ENCODE results near the gene ITGAD.
A peak's percentile ranks its signal among the peaks of the same experiment; 100 is the strongest.
"Not testable (repeated sequence)": the region's sequence is repeated elsewhere in the genome, so short reads cannot be mapped to it uniquely, and the experiment has no call there.

Gene ITGAD

GRCh38 chr16:31400191-31400590 is 7.1 kb downstream of the ITGAD start:
- DNase-seq (ENCODE audit: extremely low spot score, insufficient read length, low read depth) = no peak
- no peak for FAIRE-seq

DNA sequence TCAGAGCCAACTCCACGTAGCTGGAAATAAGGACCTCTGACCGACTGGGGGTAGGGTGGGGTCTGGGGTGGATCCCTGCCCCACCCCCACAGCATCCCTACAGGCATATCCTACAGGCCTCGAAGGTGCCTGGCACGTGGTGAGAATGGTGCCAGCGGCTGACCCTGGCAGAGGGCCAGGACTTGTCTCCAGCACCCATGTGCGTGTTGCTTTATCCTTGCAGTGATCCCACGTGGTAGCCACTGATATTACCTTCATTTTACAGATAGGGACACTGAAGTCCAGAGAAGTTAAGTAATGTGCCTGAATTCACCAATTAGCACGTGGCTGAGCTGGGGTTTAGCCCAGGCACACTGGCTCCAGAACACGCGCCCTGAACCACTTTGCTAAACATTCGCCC is 8.3 kb downstream of the ITGAD start:
- FAIRE-seq (no peak), DNase-seq (ENCODE audit: extremely low spot score, insufficient read length, low read depth) (no peak)

DNA sequence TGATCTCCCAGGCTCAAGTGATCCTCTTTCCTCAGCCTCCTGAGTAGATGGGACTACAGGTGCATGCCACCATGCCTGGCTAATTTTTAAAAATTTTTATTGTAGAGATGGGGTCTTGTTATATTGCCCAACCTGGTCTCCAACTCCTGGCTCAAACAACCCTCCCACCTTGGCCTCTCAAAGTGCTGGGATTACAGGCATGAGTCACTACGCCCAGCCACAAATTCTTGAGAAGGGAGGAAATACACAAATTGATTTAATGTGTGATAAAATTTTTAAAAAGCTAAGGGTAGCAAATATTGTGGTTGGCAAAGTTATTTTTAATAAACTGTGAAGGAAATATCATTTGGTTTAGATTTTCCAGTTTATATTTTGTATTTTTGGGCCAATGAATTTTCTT is 9.6 kb downstream of the ITGAD start:
- DNase-seq (ENCODE audit: extremely low spot score, insufficient read length, low read depth) (no peak), FAIRE-seq (no peak)

DNA sequence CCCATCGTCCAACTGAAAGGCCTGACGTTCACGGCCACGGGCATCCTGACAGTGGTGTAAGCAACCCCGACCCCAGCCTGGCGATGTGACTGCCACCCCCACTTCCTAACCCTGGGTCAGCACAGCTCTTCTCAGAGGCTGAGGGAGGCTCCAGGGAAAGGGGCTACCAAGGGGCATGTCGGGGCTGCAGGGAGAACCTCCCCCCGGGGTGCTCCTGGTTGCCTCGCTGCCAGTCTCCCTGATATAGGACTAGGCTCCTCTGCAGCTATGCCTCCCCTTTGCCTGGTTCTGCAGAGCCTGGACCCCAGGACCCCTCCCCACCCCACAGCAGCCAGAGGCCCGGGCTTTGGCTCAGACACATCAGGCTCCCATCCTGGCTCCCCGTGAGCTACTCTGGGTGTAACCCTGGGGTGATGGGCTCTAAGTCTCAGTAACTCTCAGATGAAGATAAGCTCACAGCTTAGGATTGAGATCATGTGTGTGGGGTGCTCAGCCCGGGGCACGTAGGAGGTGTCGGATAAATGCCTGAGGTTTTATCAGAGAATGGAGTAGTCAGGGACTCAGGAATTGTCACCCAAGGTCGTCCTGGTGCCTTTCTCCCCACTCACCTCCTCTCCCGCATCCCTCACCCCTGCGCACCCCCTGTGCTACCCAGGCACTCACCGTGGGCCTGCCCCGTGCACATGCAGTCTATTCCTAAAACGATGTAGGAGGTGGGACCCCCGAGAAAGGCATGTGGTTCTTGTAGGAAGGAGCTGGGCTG is 10.6 kb downstream of the ITGAD start:
- no peak for FAIRE-seq
- DNase-seq (ENCODE audit: extremely low spot score, insufficient read length, low read depth) = no peak

DNA sequence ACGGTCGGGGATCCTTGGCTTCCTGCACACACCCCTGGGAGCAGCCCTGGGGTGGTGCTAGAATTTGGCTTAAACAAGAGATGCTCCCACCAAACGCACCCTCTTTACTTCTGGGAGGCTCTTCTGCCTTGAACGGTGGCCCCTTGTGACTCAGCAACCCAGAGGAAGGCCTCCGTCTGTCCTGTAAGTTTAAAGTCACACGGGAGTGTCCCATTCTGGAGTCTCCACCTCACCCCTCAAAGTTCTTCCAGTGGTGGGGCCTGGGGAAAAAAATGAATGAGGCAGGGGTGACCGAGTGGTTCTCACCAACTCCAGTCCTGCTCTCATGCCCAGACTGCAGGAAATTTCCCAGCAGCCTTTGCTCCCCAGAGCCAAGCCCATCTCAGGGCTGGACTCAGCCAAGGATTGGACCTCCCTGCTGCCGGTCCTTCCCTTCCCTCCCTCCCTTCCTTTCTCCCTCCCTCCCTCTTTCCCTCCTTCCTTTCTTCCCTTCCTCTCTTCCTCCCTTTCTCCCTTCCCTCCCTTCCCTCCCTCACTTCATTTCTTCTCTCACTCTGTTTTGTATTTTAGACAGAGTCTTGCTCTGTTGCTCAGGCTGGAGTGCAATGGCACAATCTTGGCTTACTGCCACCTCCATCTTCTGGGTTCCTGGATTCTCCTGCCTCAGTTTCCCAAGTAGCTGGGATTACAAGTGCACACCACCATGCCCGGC is 11.4 kb downstream of the ITGAD start:
- DNase-seq (ENCODE audit: extremely low spot score, insufficient read length, low read depth) (no peak), FAIRE-seq (no peak)

- no peak for FAIRE-seq
- DNase-seq (ENCODE audit: extremely low spot score, insufficient read length, low read depth) = no peak
Measured at GRCh38 chr16:31407406-31407805, 14.3 kb downstream of the ITGAD start.

DNA sequence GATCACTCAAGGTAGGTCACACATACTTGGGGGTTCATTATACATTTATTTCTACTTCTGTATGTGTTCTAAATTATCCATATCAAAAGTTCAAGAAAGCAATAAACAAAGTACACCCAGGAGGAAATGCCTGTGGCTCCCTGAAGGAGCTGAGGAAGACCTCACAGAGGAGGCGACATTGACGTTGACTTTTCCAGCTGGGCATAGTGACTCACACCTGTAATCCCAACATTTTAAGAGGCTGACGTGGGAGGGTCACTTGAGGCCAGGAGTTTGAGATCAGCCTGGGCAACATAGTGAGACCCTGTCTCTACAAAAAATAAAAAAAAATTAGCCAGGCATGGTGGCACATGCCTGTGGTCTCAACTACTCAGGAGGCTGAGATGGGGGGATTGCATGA is 16.3 kb downstream of the ITGAD start:
- FAIRE-seq = no peak
- no peak for DNase-seq (ENCODE audit: extremely low spot score, insufficient read length, low read depth)

GRCh38 chr16:31410082-31410481 is 16.9 kb downstream of the ITGAD start:
- FAIRE-seq = no peak
- DNase-seq (ENCODE audit: extremely low spot score, insufficient read length, low read depth) = no peak

GRCh38 chr16:31411024-31411844 is 18.1 kb downstream of the ITGAD start:
- DNase-seq (ENCODE audit: extremely low spot score, insufficient read length, low read depth) (no peak), FAIRE-seq (no peak)

- FAIRE-seq (no peak), DNase-seq (ENCODE audit: extremely low spot score, insufficient read length, low read depth) (no peak)
Measured at GRCh38 chr16:31412750-31413149, 19.6 kb downstream of the ITGAD start.

DNA sequence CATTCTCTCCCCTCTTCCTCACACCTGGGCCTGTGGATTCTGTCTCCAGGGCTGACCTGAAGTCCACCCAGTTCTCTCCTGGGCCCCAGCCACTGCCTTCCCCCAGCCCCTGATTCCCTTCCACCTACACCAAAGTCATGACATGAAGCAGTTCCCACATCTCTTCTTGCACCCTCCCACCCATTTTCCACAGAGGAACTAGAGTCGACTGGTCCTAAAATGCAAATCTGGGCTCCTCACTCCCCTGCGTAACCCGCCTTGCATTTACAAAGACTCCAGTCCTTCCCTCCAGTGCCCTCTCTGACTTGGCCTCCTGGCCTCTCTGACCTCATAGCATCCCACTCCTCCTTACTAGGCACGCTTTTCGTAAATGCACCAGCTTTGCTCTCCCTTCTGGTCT is 20.2 kb downstream of the ITGAD start:
- DNase-seq (ENCODE audit: extremely low spot score, insufficient read length, low read depth) (no peak), FAIRE-seq (no peak)

GRCh38 chr16:31413943-31414342 is 20.8 kb downstream of the ITGAD start:
- FAIRE-seq (no peak), DNase-seq (ENCODE audit: extremely low spot score, insufficient read length, low read depth) (no peak)

DNA sequence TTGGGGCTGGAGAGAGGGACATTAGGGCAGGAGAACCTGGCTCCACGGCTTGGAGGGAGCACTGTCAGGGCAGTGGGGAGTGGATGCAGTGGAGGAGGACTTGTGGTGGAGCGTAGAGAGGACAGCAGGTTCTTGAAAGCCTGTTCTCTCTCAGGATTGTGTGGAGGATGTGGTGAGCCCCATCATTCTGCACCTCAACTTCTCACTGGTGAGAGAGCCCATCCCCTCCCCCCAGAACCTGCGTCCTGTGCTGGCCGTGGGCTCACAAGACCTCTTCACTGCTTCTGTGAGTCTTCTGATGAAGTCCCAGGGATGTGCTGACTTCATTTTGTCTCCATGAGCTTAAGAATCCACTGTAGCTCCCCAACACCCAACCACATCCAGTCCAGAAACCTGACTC is 21.6 kb downstream of the ITGAD start:
- no peak for DNase-seq (ENCODE audit: extremely low spot score, insufficient read length, low read depth)
- no peak for FAIRE-seq

DNA sequence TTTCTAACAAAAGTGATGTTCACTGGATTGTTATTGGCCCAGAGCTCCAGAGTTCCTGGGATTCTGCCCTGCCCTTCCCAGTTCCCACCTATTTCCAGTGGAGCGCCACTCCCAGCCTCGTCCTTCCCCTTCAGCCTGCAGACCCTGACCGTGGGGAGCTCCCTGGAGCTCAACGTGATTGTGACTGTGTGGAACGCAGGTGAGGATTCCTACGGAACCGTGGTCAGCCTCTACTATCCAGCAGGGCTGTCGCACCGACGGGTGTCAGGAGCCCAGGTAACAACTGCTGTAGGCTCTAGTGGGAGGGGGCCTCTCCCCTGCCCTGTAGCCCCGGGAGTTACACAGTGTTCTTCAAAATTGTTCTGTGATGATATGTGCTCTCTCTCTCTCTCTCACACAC is 23.2 kb downstream of the ITGAD start:
- DNase-seq (ENCODE audit: extremely low spot score, insufficient read length, low read depth) = no peak
- FAIRE-seq = no peak

- DNase-seq (ENCODE audit: extremely low spot score, insufficient read length, low read depth); FAIRE-seq: not testable (repeated sequence)
Measured at GRCh38 chr16:31417036-31417435, 23.9 kb downstream of the ITGAD start.

GRCh38 chr16:31417916-31418315 is 24.8 kb downstream of the ITGAD start:
- DNase-seq (ENCODE audit: extremely low spot score, insufficient read length, low read depth) (no peak), FAIRE-seq (no peak)

DNA sequence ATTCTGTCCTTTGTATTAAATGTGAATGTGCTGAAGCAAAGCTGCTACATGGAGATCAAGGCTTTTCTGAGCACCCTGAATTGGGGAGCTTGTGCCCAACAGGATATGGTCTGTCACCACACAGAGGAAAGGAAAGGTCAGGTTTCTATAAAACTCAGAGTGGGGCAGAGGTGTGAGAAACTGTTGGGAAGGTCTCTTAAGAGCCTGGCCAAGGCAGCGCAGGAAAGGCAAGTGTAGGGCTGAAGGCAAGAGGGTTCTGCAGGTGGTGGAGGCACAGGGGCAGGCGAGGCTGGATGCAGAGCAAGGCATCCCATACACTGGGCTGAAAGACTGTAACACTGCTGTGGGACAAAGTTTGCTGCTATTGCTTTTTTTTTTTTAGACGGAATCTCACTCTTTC is 26.9 kb downstream of the ITGAD start:
- DNase-seq (ENCODE audit: extremely low spot score, insufficient read length, low read depth) = no peak
- no peak for FAIRE-seq

- FAIRE-seq = no peak
- peak; percentile 33 for DNase-seq (ENCODE audit: extremely low spot score, insufficient read length, low read depth)
Measured at GRCh38 chr16:31421587-31421986, 28.5 kb downstream of the ITGAD start.

DNA sequence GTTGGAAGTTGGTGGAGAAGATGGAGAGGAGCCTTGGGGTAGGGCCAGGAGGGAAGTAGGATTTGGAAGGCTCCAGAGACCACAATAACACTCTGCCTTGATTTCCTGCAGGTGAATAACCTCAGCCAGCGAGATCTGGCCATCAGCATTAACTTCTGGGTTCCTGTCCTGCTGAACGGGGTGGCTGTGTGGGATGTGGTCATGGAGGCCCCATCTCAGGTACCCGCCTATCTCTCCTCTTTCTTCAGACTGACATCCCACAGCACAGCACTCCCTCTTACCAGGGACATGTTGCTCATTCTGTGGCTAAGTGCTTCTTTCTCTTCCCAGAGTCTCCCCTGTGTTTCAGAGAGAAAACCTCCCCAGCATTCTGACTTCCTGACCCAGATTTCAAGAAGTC is 30.1 kb downstream of the ITGAD start:
- no peak for FAIRE-seq
- DNase-seq (ENCODE audit: extremely low spot score, insufficient read length, low read depth) = no peak

DNA sequence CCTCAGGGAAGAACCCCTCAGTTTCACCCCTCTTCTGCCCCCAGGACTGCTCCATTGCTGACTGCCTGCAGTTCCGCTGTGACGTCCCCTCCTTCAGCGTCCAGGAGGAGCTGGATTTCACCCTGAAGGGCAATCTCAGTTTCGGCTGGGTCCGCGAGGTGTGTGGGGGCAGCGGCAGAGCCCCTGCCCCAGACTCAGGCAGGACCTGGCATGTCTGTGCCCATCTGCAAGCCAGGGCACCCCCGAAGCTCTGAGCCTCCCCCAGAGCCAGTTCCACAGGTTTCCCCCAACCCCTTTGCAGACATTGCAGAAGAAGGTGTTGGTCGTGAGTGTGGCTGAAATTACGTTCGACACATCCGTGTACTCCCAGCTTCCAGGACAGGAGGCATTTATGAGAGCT is 30.7 kb downstream of the ITGAD start:
- FAIRE-seq = no peak
- no peak for DNase-seq (ENCODE audit: extremely low spot score, insufficient read length, low read depth)
